Measurements from ENCODE around the gene TRIM60.
"Not testable (repeated sequence)": the region's sequence is repeated elsewhere in the genome, so short reads cannot be mapped to it uniquely, and the experiment has no call there.

Gene TRIM60

DNA sequence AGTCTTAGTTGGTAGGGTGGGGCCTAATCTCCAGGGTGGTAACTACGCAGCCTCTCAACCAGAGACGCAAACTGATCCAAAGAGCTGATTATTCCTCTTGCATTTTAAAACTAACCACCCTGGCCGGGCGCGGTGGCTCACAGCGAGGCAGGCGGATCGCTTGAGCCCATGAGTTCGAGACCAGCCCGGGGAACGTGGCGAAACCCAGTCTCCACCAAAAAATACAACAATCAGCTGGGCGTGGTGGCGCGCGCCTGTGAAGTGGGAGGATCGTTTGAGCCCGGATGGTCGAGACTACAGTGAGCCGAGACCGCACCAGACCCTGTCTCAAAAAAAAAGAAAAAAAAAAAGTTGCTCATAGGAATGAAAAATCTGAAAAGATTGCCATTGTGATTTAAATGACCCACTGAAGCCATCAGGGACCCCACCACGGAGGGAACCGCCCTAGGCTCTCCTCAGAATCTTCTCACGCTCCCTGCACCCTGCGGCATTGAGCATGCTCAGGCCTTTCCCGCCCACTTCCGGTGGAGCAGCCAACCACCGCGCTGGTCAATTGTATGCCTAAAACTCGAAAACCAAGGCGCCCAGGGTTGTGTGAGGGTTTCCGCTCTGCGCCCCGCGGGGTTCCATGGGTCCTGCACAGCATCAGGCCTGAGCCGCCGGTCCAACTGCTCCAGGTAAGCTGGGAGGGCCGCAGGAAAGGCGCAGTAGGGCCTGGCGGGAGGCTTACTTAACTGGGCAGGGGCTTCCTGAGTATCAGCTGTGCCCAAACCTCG, at the start of gene TRIM60:
TRIM60 (plus strand) TSS at position 564 of the 776 bp plus-strand sequence. CDS start 8,074 bp downstream, outside the sequence.
- no peak for DNase-seq

DNA sequence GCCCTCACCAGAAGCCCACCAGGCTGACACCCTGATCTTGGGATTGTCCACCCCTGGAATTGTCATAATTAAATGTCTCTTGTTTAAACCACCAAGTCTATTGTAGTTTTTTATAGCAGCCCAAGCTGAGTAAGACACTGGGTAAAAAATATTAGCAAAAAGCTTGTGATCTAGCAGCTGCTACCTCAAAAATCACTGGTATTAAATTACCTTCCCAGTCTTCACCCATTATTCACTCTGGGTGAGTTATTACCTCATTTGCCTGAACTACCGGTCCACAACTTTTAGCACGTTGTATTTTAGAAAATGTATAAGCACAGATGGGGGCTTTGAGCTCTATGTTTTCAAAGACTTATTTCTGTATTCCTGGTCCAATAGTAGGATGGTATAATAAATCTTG, 42.3 kb upstream of the TRIM60 start:
- no peak for DNase-seq

- not testable (repeated sequence) for DNase-seq
These were observed 41.0 kb upstream of the TRIM60 start for GRCh38 chr4:164990786-164991185.

DNA sequence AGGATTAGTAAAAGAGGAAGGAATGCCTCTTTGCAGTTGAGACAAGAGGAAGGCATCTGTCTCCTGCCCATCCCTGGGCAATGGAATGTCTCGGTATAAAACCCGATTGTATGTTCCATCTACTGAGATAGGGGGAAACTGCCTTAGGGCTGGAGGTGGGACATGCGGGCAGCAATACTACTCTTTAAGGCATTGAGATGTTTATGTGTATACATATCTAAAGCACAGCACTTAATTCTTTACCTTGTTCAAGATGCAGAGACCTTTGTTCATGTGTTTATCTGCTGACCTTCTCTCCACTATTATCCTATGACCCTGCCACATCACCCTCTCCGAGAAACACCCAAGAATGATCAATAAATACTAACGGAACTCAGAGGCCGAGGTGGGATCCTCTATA, 35.7 kb upstream of the TRIM60 start:
- not testable (repeated sequence) for DNase-seq

DNA sequence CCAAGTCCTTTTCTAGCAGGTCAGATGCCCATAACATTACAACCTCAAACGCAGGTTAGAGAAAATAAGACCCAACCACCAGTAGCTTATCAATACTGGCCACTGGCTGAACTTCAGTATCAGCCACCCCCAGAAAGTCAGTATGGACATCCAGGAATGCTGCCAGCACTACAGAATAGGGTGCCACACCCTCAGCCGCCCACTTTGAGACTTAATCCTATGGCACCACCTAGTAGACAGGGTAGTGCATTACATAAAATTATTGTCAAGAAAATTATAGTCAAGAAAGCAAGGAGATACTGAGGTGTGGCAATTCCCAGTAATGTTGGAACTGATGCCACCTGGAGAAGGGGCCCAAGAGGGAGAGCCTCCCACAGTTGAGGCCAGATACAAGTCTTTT, 34.5 kb upstream of the TRIM60 start:
- DNase-seq: no peak

DNA sequence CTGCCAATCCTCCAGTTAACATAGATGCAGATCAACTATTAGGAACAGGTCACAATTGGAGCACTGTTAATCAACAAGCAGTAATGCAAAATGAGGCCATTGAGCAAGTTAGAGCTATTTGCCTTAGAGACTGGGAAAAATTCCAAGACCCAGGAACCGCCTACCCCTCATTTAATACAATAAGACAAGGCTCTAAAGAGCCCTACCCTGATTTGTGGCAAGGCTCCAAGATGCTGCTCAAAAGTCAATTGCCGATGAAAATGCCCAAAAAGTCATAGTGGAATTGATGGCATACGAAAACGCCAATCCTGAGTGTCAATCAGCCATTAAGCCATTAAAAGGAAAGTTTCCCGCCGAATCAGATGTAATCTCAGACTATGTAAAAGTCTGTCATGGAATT, 33.9 kb upstream of the TRIM60 start:
- no peak for DNase-seq

- not testable (repeated sequence) for DNase-seq
These were observed 33.2 kb upstream of the TRIM60 start for GRCh38 chr4:164998526-164999080.

GRCh38 chr4:165001957-165002356, 29.8 kb upstream of the TRIM60 start:
- not testable (repeated sequence) for DNase-seq

DNA sequence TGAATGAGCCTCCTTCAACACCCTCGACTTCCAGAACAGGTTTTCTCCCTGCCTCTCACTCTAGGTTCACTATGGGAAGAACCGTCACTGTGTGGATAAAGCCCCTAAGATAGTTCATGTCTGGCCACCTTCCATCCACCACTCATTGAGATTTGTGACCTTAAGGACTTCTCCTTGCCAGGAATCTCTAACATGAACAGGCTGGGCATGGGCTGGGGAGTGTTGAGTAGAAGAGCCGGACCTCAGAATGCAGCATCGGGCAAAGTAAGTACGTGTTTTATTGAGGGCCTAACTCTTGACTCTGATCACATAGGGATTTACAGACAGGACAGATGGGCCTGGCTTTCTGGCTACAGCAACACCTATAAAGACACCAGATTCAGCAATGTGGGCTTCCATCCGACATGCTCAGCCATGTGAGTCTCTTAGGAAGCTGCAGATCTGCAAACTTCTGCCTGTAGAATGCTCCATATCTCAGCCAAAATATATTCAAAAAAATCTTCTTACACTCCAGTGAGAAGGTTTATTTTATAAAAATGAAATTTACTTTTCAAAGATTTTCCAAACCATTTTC, 26.4 kb upstream of the TRIM60 start:
- DNase-seq: no peak

DNA sequence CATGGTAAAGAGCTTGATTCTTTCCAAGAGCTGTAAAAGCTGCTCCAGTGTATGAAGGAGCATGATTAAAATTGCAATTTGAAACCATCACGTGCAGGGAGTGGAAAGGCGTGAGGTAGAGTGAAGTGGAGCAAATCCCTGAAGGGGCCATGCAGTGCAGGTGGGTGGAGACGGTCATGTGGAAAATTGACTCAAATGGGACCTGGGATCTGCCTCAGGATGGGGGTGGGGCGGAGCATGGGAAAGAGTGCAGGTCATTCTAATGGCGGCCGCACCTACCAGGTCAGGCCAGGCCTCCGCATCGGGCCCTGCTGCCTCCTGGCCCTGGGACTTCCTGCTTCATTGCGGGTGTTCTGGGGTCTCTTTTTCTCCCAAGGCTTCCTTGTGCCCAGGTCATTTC, 25.3 kb upstream of the TRIM60 start:
- no peak for DNase-seq

DNA sequence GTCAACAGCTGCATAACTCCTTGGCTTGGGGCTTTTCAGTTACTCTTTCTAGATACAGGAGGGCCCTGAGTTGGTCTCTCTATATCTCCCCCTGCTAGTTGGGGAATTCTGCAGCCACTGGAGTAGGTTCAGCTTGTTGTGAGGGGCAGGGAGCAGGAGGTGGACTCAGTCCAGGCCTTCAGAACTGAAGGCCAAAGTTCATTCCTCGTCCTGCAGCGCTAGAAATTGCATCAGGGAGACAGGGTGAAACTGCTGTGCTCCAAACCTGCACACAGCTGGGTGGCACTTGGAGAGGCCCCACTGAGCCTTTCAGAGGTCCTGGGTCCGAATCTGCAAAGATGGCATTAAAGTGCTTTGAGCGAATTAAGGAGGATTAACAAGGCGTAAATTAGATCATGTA, 24.9 kb upstream of the TRIM60 start:
- DNase-seq: no peak

DNA sequence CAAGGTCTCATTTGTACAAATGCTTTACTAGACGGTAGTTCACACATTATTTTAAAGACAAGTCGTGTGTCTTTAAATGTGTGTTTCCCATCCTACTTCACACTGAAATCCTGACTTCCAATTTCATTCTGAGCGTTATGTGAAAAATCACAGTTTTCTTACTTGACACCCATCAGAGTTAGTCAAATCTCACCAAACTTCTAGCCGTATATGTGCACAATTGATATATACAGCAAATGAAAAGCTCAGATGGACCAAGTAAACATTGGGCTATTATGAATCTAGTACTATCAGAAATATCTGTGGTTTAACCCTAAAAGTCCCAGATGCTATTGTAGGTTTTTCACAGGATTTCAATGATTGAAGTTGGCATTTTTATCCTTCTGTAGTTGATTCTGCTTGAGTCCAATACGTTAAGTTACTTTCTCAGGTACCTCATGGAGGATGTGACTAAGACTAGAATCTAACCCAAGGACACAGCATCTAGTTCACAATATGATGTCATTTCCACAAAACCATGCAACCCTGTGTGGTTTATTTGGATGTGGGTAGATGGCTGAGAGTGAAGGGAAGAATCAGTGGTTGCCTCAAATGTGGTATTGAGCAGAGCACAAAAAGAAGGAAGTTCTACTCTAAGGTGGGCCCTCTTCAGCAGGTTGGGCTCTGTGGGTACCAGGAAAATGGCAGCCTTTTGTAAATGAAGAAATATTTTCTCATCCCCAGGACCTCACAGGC, 22.1 kb upstream of the TRIM60 start:
- no peak for DNase-seq

DNA sequence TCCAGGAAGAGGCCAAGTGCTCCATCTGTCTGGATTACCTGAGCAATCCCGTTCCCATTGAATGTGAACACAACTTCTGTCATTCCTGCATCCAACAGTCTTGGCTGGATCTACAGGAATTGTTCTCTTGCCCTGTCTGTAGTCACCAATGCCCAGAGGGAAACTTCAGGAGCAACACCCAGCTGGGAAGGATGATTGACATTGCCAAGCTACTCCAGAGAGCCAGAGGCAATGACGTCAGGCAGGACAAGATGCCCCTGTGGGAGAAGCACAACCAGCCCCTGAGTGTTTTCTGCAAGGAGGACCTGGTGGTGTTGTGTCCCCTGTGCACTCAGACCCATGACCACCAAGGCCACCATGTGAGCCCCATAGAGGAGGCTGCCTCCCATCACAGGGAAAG, 21.3 kb upstream of the TRIM60 start:
- no peak for DNase-seq

DNA sequence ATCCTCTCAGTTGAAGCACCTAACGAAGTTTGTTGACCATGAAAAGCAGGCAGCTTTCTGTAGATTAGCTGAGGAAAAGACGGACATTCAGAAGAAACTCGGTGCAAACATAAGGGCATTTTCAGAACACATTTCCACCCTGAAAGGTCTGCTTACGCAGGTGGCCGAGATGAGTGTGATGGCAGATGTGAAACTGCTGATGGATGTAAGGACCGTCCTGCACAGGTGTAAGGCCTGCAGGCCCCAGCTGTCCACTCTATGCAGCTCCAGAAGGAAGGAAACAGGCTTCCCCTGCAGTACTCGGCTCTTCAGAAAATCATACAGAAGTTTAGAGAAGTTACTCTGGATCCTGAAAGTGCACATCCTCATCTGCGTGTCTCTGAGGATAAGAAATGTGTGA, 20.8 kb upstream of the TRIM60 start:
- DNase-seq: no peak

DNA sequence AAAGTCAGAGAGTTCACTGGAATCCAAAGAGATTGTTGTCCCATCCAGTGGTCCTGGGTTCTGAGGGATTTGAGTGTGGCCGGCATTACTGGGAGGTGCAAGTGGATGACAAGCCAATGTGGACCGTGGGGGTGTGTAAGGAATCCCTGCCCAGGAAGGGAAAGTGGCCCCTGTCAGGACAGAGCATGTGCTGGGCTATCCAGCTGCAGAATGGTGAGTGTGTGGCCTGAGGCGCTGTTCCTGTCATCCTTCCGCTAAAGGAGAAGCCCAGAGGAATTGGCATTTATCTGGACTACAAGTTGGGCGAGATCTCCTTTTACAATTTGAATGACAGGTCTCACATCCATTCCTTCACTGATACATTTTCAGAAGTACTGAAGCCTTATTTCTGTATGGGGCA, 20.4 kb upstream of the TRIM60 start:
- no peak for DNase-seq

DNA sequence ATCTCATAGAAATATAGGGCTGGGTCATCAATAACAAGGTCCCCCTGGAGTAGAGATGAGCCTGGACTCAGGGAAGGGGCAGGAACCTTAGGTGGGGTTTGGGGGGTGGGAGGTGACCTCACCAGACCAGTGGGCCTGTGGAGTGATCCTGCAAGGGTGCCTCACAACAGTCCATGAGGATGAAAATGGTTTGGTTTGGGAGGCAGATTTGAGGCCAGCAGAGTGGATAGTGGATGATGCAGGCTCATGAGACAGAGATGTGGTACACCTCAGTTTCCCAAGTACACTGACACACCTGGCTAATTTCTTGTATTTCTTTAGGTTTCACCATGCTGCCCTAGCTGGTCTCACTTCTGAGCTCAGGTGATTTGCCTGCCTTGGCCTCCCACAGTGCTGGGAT, 18.1 kb upstream of the TRIM60 start:
- no peak for DNase-seq

DNA sequence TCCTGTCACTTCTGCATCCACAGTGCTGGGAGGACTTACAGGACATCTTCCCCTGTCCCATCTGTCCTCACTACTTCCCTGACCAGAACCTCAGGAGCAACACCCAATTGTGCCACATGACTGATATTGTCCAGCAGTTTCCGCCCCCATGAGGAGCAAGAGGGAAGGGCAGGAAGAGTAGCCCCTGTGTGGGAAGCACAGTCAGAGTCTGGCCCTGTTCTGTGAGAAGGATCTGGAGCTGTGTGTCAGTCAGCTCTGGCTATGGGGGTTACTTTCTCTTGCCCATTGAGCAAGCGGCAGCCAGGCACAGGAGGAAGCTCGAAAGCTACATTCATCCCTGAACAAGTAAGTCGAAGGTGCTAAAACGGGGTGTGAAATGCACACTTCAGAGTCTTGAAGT, 14.8 kb upstream of the TRIM60 start:
- no peak for DNase-seq

- DNase-seq: not testable (repeated sequence)
These were observed 11.8 kb upstream of the TRIM60 start for GRCh38 chr4:165019995-165020394.

DNA sequence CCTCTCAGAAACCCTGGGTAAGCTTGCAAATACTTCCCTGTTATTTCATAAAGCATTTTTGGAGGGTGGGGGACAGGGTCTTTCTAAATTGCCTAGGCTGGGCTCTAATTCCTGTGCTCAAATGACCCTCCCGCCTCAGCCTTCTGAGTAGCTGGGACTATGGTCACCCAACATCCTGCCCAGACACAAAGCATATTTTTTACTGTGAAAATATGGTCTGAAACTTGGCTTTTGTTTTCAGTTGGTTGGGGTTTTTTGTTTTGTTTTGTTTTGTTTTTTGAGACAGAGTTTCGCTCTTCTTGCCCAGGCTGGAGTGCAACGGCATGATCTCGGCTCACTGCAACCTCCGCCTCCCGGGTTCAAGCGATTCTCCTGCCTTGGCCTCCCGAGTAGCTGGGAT, 6.0 kb upstream of the TRIM60 start:
- DNase-seq: not testable (repeated sequence)

- DNase-seq: no peak
These were observed 3.9 kb upstream of the TRIM60 start for GRCh38 chr4:165027762-165028402.

DNA sequence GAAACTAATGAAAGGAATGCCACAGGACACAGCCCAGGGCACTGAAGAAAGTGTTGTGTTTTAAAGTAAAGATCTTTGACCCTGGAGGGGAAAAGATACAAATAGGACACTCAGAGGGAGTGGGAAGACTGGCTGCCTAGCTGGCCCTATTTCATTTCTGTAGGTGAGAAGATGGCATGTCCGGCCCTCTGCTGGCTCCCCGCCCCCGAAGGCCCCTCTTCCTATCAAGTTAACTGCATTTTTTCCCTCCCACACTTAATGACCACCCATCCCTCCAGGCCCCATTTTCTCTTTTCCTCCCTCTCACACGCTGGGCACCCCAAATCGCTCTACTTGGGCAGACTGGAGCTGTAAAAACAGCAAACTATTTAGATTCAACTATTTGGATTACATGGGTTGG, 16.4 kb downstream of the TRIM60 start:
- DNase-seq: no peak

DNA sequence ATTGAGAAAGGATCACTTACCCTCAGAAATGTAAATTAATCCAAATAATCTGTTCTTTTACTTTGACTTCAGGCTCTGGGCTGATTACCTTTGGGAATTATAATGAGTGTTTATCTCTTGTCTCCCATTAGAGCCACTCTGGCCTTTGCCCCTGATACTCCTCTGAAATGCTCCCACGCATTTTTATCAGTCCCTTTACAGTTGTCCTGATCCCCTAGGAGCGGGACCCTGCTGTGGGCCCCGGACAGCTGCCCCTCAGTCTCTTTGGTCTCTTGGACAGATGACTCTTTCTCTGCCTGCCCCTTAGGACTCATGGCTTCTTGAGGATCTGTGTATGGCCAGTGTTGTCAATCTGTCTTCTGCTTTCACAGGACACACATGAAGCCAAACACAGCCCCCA, 20.8 kb downstream of the TRIM60 start:
- DNase-seq: no peak

- no peak for DNase-seq
These were observed 21.8 kb downstream of the TRIM60 start, which contains the start of gene TRIM75 for GRCh38 chr4:165053645-165054044. Gene TRIM75 (plus strand): TSS chr4:165053866. CDS start chr4:165059148, 5,282 bp downstream.

Measured in activated CD4-positive, alpha-beta T cell treated with anti-CD3 and anti-CD28 coated beads for 48 hours (primary cell).